ENCODE measurements around the gene UROS. TPM values are rescaled to one million over a fixed set of nuclear protein-coding genes. Genes with fewer than 3 reads are reported as not detected.

UROS gene
- total and polyA plus RNA-seq, 7 donors, result 26.1 to 46.7 (median 35.4) TPM

DNA sequence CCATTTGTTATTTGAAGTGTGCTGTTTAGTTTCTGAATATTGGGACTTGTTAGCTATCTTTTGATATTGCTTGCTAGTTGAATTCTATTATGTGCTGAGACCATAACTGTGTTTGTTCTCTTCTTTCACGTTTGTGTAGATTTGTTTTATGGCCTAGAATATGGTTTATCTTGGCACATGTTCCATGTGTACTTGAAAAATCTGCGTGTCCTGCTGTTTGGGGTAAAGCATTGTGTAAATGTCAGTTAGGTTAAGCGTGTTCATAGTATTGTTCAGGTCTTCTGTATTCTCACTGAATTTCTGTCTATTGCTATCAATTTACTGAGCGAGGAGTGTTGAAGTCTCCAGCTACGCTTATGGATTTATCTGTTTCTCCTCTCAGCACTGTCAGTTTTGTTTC, 66.9 kb downstream of the UROS start:
- peaks cover 0 to 11% (median 0%) of the 10 kb centered on the region in 4 donors for H3K4me1 ChIP-seq
- H3K4me3 ChIP-seq, result no peak overlapping the region
- no peak for DNase-seq
- TF ChIP-seq EP300 (IDR thresholded peaks at IDR 0.05) (no peak), POLR2A (IDR thresholded peaks at IDR 0.05) (no peak), CTCF (IDR thresholded peaks at IDR 0.05) (no peak), POLR2AphosphoS5 (IDR thresholded peaks at IDR 0.05) (no peak)
- H3K36me3 ChIP-seq, result peaks cover 0 to 72% (median 34%) of the 10 kb centered on the region in 4 donors
- H3K9me3 ChIP-seq, result no peaks in the 10 kb centered on the region
- no peak overlapping the region for H3K27ac ChIP-seq
- intact Hi-C loops (cut with DNase I), result no loop called here
- no peaks in the 10 kb centered on the region for H3K27me3 ChIP-seq
- 15 to 65% methylated on average over 5 of the region's 5 CpGs for WGBS, 2 donors

DNA sequence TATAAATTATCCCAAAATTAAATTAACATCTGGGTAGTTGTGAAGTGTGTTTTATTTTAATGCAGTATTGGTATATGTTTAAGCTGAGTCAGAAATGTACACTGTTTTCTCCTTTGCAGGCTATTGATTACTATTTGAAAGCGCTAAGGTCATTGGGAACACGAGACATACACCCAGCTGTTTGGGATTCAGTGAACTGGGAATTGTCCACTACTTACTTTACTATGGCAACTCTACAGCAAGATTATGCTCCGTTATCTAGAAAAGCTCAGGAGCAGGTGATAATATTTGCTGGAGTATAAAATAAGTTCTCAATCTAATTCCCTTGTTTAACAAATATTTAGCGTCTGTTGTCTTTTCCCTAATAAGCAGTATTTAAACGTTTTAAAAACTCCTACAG, 75.6 kb downstream of the UROS start:
- no peak for DNase-seq
- TF ChIP-seq CTCF (IDR thresholded peaks at IDR 0.05) (no peak), EP300 (IDR thresholded peaks at IDR 0.05) (no peak), POLR2A (IDR thresholded peaks at IDR 0.05) (no peak), POLR2AphosphoS5 (IDR thresholded peaks at IDR 0.05) (no peak)
- Histone ChIP-seq H3K4me3 (no peak overlapping the region), H3K4me1 (no peaks in the 10 kb centered on the region), H3K9me3 (no peaks in the 10 kb centered on the region), H3K27ac (no peak overlapping the region), H3K27me3 (no peaks in the 10 kb centered on the region), H3K36me3 (peaks cover 5 to 100% (median 42%) of the 10 kb centered on the region in 4 donors)
- 89 to 93% methylated on average over 5 of the region's 5 CpGs for WGBS, 2 donors
- intact Hi-C loops (cut with DNase I), result no loop called here

GRCh38 chr10:125744909-125745308, 78.1 kb downstream of the UROS start:
- Histone ChIP-seq H3K27ac (no peak overlapping the region), H3K27me3 (no peaks in the 10 kb centered on the region), H3K9me3 (no peaks in the 10 kb centered on the region), H3K36me3 (peaks cover 9 to 100% (median 40%) of the 10 kb centered on the region in 4 donors), H3K4me1 (no peaks in the 10 kb centered on the region), H3K4me3 (no peak overlapping the region)
- intact Hi-C loops (cut with DNase I), result no loop called here
- TF ChIP-seq EP300 (IDR thresholded peaks at IDR 0.05), result no peak
- TF ChIP-seq POLR2A (IDR thresholded peaks at IDR 0.05), result no peak
- no peak for TF ChIP-seq POLR2AphosphoS5 (IDR thresholded peaks at IDR 0.05)
- no peak for TF ChIP-seq CTCF (IDR thresholded peaks at IDR 0.05)
- WGBS, 2 donors, result 95 to 98% methylated on average over 2 of the region's 2 CpGs
- no peak for DNase-seq

DNA sequence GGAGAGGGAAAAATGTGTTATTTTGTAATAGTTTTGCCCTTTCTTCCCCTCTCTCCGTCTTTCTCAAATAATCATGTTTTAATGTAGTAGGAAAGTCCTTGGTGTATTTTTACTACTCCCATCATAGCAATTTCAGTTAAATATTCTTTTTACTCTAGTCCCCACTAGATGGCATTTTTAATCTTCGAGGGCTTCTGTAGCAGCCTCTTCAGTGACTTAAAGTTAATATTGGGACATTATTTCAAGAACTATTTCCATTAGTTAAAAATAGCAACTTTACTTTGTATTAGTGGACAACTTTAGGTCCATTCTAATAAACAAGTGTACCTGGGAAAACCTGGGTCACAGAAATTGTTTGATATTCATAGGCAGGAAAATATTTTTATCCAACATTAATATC, 80.6 kb downstream of the UROS start:
- no peaks in the 10 kb centered on the region for H3K4me1 ChIP-seq
- intact Hi-C loops (cut with DNase I), result no loop called here
- no peak overlapping the region for H3K4me3 ChIP-seq
- 58 to 71% methylated on average over 2 of the region's 2 CpGs for whole genome bisulfite sequencing, 2 donors
- no peak overlapping the region for H3K27ac ChIP-seq
- no peaks in the 10 kb centered on the region for H3K9me3 ChIP-seq
- H3K27me3 ChIP-seq, result no peaks in the 10 kb centered on the region
- no peak for TF ChIP-seq CTCF (IDR thresholded peaks at IDR 0.05)
- TF ChIP-seq POLR2AphosphoS5 (IDR thresholded peaks at IDR 0.05), result no peak
- TF ChIP-seq POLR2A (IDR thresholded peaks at IDR 0.05), result no peak
- no peak for TF ChIP-seq EP300 (IDR thresholded peaks at IDR 0.05)
- peaks cover 8 to 100% (median 40%) of the 10 kb centered on the region in 4 donors for H3K36me3 ChIP-seq
- DNase-seq, result no peak

DNA sequence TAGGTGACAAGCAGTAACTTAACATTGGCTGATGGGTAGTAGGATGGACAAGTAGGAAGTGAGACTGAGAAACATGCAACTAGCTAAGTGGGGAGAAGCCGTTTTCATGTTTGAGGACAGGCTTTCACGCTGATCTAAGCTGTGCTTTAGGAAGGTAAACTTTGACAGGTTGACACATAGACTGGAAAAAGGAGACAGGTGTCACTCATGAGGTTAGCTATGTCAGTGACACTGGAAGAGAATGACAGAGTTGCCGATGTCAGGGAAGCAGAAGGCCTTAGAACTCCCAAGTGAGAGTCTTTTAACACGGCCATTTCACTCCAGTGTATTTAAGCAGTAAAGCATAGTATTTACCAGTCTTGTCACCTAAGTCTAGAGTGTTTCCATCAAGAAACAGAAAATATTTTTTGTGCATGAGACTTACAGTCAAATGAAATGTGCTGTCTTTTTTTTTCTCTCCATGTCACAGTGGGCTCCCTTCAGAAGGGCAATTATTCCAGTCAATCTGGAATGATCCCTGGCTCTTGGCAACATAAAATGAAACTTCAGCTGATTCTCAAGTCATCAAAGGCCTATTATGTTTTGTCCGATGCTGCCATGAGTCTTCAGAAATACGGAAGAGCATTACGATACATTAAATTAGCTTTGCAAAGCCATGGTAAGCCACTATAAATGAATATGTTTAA, 82.9 kb downstream of the UROS start:
- Histone ChIP-seq H3K9me3 (no peaks in the 10 kb centered on the region), H3K36me3 (peaks cover 13 to 100% (median 49%) of the 10 kb centered on the region in 4 donors), H3K4me3 (no peak overlapping the region), H3K27me3 (no peaks in the 10 kb centered on the region), H3K4me1 (no peaks in the 10 kb centered on the region), H3K27ac (no peak overlapping the region)
- no peak for DNase-seq
- 94 to 96% methylated on average over 7 of the region's 7 CpGs for WGBS, 2 donors
- intact Hi-C loops (cut with DNase I), result no loop called here
- TF ChIP-seq POLR2A (IDR thresholded peaks at IDR 0.05), result no peak
- no peak for TF ChIP-seq EP300 (IDR thresholded peaks at IDR 0.05)

Small RNA genes lying within 50 kb of the gene (small RNA-seq; reads per million reads assigned to genes)
- gene MIR4484 (0 reads per million in 3 donors), gene RF00017 (0 reads per million in 3 donors)

Other genes with a start within 250 kb of the UROS start
- gene TEX36, start 140.1 kb downstream of the UROS start, total RNA-seq, result not detected
- gene TEX36, start 140.1 kb downstream of the UROS start, polyA plus RNA-seq, result not detected
- 10 to 100 TPM; 16.1 to 20.8 (median 18.4) TPM for gene EDRF1, start 103.5 kb downstream of the UROS start, total RNA-seq
- 10 to 100 TPM in 1 of 3 donors, 1 to 10 TPM in 2; 3.7 to 13.2 (median 5.4) TPM for gene EDRF1, start 103.5 kb downstream of the UROS start, polyA plus RNA-seq
- gene MMP21, start 47.4 kb downstream of the UROS start, total RNA-seq, result under 1 TPM in 1 of 4 donors, not detected in 3; 0.33 TPM
- under 1 TPM in 1 of 3 donors, not detected in 2; 0.07 TPM for gene MMP21, start 47.4 kb downstream of the UROS start, polyA plus RNA-seq
- 10 to 100 TPM; 37.7 to 54.9 (median 45.8) TPM for gene BCCIP, start 288 bp upstream of the UROS start, total RNA-seq
- gene BCCIP, start 288 bp upstream of the UROS start, polyA plus RNA-seq, result 10 to 100 TPM; 46.8 to 61.4 (median 52.7) TPM
- 10 to 100 TPM; 16.0 to 22.4 (median 21.3) TPM for gene DHX32, start 58.0 kb upstream of the UROS start, total RNA-seq
- gene DHX32, start 58.0 kb upstream of the UROS start, polyA plus RNA-seq, result 10 to 100 TPM; 28.3 to 57.8 (median 55.9) TPM
- gene FANK1, start 73.3 kb upstream of the UROS start, total RNA-seq, result 1 to 10 TPM in 2 of 4 donors, under 1 TPM in 1, not detected in 1; 0.71 to 3.5 (median 1.5) TPM
- gene FANK1, start 73.3 kb upstream of the UROS start, polyA plus RNA-seq, result 10 to 100 TPM in 1 of 3 donors, 1 to 10 TPM in 2; 3.4 to 12.6 (median 7.9) TPM